Ovary (tissue), 9 donors: ENCODE data around the gene GPX3. TPM values are rescaled to one million over a fixed set of nuclear protein-coding genes. Genes with fewer than 3 reads are reported as not detected.

ENCODE experiments used
- DNase-seq, 5 donors: peaks; one replicate each; pipeline ENCODE4 v3.0.0-alpha.2; 2019 to 2020
- H3K27ac ChIP-seq, 2 donors: fragments of 200-600 bp; one replicate each; pipeline versions ENCODE4 v1.5.1 to v1.8.0; 2019 to 2022
- H3K27me3 ChIP-seq: fragments of 200-600 bp; one replicate; pipeline ENCODE4 v1.8.0; 2022
- H3K36me3 ChIP-seq: fragments of 200-600 bp; sonication (generic); one replicate; pipeline ENCODE4 v1.5.1; 2019
- H3K4me1 ChIP-seq: one replicate; pipeline ENCODE4 v1.8.1; 2013; ENCODE audit warnings: mild to moderate bottlenecking, moderate library complexity; ENCODE audit not compliant: insufficient read depth
- H3K4me3 ChIP-seq: fragments of 200-600 bp; sonication (generic); one replicate; pipeline ENCODE4 v1.5.1; 2017
- H3K9me3 ChIP-seq, 2 donors: fragments of 200-600 bp in 1 of 2; sonication (generic) in 1 of 2; one replicate each; pipeline versions ENCODE4 v1.5.1 to v1.8.1; 2013 to 2019; ENCODE audit warnings: mild to moderate bottlenecking in 1 of 2, moderate library complexity in 1 of 2
- CTCF ChIP-seq, 3 donors: fragments of 450-650 bp in 2 of 3; fragments of 200-600 bp in 1 of 3; IDR thresholded peaks; one replicate each; pipeline versions ENCODE4 v1.5.1 to v1.8.0; 2016 to 2022; ENCODE audit warnings: antibody characterized with exemption in 3 of 3, mild to moderate bottlenecking in 1 of 3
- EP300 ChIP-seq: sonication (generic); formaldehyde crosslinking; IDR thresholded peaks from one replicate; pipeline ENCODE4 v1.6.1; 2017; ENCODE audit warnings: antibody characterized with exemption
- POLR2A ChIP-seq: fragments of 450-650 bp; IDR thresholded peaks from one replicate; pipeline ENCODE4 v1.6.1; 2017; ENCODE audit warnings: antibody characterized with exemption, mild to moderate bottlenecking, moderate library complexity
- WGBS, 3 donors: extraction: QIAGEN DNeasy Blood & Tissue Kit in 1 of 3; methylation state at CpG; one replicate each; pipeline versions ENCODE4 v1.1.5 to v1.1.7; 2013 to 2017; 5-methylcytosine and 5-hydroxymethylcytosine counted together
- intact Hi-C, 4 donors: fragments of 100-400 bp; cut with DNase I; formaldehyde crosslinking; loops; one replicate each; pipeline versions ENCODE4 v1.11.0 to v1.15.1; 2022 to 2023
- polyA plus RNA-seq, 2 donors: library from polyadenylated mRNA; stranded (reverse); fragments of 200-250 nt in 1 of 2; fragments of 350-450 nt in 1 of 2; fragmentation: Illumina TruSeq in 1 of 2; extraction: RNeasy Lipid Tissue Mini Kit (QIAGEN cat#74804) in 1 of 2; gene quantifications; one replicate each; pipeline ENCODE4 v1.2.3, GENCODE V29; 2013 to 2014
- total RNA-seq, 7 donors: library from RNA; depleted of rRNA in 2 of 7; stranded (reverse); fragments of >200 nt in 2 of 7; fragmentation: NEBNext Ultra II Directional in 3 of 7; extraction: Animal tissue kit (Norgen Biotek cat#: 25700) in 3 of 7; gene quantifications; one replicate each; pipeline versions ENCODE4 v1.1.0 to v1.2.4, GENCODE V29; 2016 to 2023
- donor health status: DM: no; HTN: no; CAD: no; lungs with moderate emphysema.
- donor health status: DM: no; HTN: no; CAD: no.
- donor health status: Bipolar disorder and iron deficiency.
- donor health status: DM: yes; HTN: yes; CAD: no.
- donor health status: DM: no; HTN: no; CAD: no.
- donor health status: DM: yes; HTN: yes; CAD: no.

GPX3 gene
- total and polyA plus RNA-seq, 9 donors: 110 to 827 (median 292) TPM

- Histone ChIP-seq H3K9me3 (no peaks in the 10 kb centered on the region), H3K4me3 (no peak overlapping the region), H3K27ac (no peak overlapping the region), H3K4me1 (peaks cover 12% of the 10 kb centered on the region), H3K36me3 (no peaks in the 10 kb centered on the region), H3K27me3 (no peaks in the 10 kb centered on the region)
- DNase-seq: no peak
- TF ChIP-seq EP300 (no peak), POLR2A (no peak), CTCF (IDR thresholded peaks at IDR 0.05) (no peak)
- 88 to 94% (median 88%) methylated on average over 2 of the region's 2 CpGs for WGBS, 3 donors
- intact Hi-C loops: no loop called here
Measured at GRCh38 chr5:151018846-151019245, 1.5 kb upstream of the GPX3 start.

- DNase-seq: no peak
- intact Hi-C loops: no loop called here
- Histone ChIP-seq H3K9me3 (no peaks in the 10 kb centered on the region), H3K4me3 (no peak overlapping the region), H3K27ac (no peak overlapping the region), H3K4me1 (peaks cover 16% of the 10 kb centered on the region), H3K36me3 (no peaks in the 10 kb centered on the region), H3K27me3 (no peaks in the 10 kb centered on the region)
- 81 to 96% (median 89%) methylated on average over 2 of the region's 2 CpGs for WGBS, 3 donors
- TF ChIP-seq CTCF (IDR thresholded peaks at IDR 0.05): no peak
- TF ChIP-seq EP300: no peak
- no peak for TF ChIP-seq POLR2A
Measured at GRCh38 chr5:151019331-151019730, 1.1 kb upstream of the GPX3 start.

- Histone ChIP-seq H3K27ac (peak overlapping the region; percentile 0 to 51), H3K4me1 (peaks cover 30% of the 10 kb centered on the region), H3K27me3 (no peaks in the 10 kb centered on the region), H3K9me3 (no peaks in the 10 kb centered on the region), H3K4me3 (peak overlapping the region; percentile 64), H3K36me3 (no peaks in the 10 kb centered on the region)
- 79 to 89% (median 89%) methylated on average over 6 of the region's 6 CpGs for WGBS, 3 donors
- intact Hi-C loops: loop anchor here in 1 of 4 donors (5.0 kb wide), 1 partner anchor 559 kb away; no protein-coding TSS in a partner anchor
- TF ChIP-seq POLR2A (no peak), CTCF (IDR thresholded peaks at IDR 0.05) (no peak), EP300 (no peak)
- DNase-seq: no peak
Measured at GRCh38 chr5:151021746-151022145, 1.4 kb downstream of the GPX3 start.

- peak overlapping the region in 1 of 2 donors; percentile 55 for H3K27ac ChIP-seq
- no peaks in the 10 kb centered on the region for H3K27me3 ChIP-seq
- 76 to 80% (median 79%) methylated on average over 7 of the region's 7 CpGs for WGBS, 3 donors
- peak overlapping the region; percentile 28 for H3K4me3 ChIP-seq
- peaks cover 30% of the 10 kb centered on the region for H3K4me1 ChIP-seq
- DNase-seq: no peak
- no peak for TF ChIP-seq EP300
- no peak for TF ChIP-seq CTCF (IDR thresholded peaks at IDR 0.05)
- no peak for TF ChIP-seq POLR2A
- intact Hi-C loops: loop anchor here in 1 of 4 donors (5.0 kb wide), 1 partner anchor 560 kb away; no protein-coding TSS in a partner anchor
- no peaks in the 10 kb centered on the region for H3K36me3 ChIP-seq
- H3K9me3 ChIP-seq: no peaks in the 10 kb centered on the region
Measured at GRCh38 chr5:151022511-151023018, 2.2 kb downstream of the GPX3 start.
